ENCODE results near the gene SERPINA9.
A peak's percentile ranks its signal among the peaks of the same experiment; 100 is the strongest.
"Not testable (repeated sequence)": the region's sequence is repeated elsewhere in the genome, so short reads cannot be mapped to it uniquely, and the experiment has no call there.

Gene SERPINA9

GRCh38 chr14:94423453-94424056 lies 52.4 kb downstream of the SERPINA9 start:
- peak; percentile 78 for TF ChIP-seq CTCF (IDR thresholded peaks at IDR 0.05; ENCODE audit: insufficient read depth, low read length, poor library complexity, severe bottlenecking)
- DNase-seq (ENCODE audit: extremely low read depth, insufficient read length): peak; percentile 10
- no peaks in the 10 kb centered on the region for H3K36me3 ChIP-seq (ENCODE audit: control insufficient read depth, insufficient read depth, low read length)
- no peaks in the 10 kb centered on the region; the same call in 1 of the 2 replicates for H3K27me3 ChIP-seq (replicated peaks; ENCODE audit: control insufficient read depth, insufficient read depth, low read length)
- no peak overlapping the region for H3K4me3 ChIP-seq (replicated peaks; ENCODE audit: low read depth, low read length)

- Histone ChIP-seq H3K36me3 (ENCODE audit: control insufficient read depth, insufficient read depth, low read length) (no peaks in the 10 kb centered on the region), H3K4me3 (replicated peaks; ENCODE audit: low read depth, low read length) (no peak overlapping the region), H3K27me3 (replicated peaks; ENCODE audit: control insufficient read depth, insufficient read depth, low read length) (no peaks in the 10 kb centered on the region; the same call in 1 of the 2 replicates)
- no peak for DNase-seq (ENCODE audit: extremely low read depth, insufficient read length)
- TF ChIP-seq CTCF (IDR thresholded peaks at IDR 0.05; ENCODE audit: insufficient read depth, low read length, poor library complexity, severe bottlenecking): no peak
Observed at GRCh38 chr14:94421316-94421715, 54.7 kb downstream of the SERPINA9 start.

- H3K4me3 ChIP-seq (replicated peaks; ENCODE audit: low read depth, low read length); DNase-seq (ENCODE audit: extremely low read depth, insufficient read length); H3K27me3 ChIP-seq (replicated peaks; ENCODE audit: control insufficient read depth, insufficient read depth, low read length): not testable (repeated sequence)
Observed at GRCh38 chr14:94417497-94418205, 58.3 kb downstream of the SERPINA9 start.

More at GRCh38 chr14:94417497-94418205, 58.3 kb downstream of the SERPINA9 start:
- H3K36me3 ChIP-seq (ENCODE audit: control insufficient read depth, insufficient read depth, low read length): not testable (repeated sequence)

Measured in GM06990 (cell line).